ENCODE measurements around the gene PKDREJ.

The PKDREJ gene

GRCh38 chr22:46287873-46288751 is 25.0 kb upstream of the PKDREJ start:
- CTCF ChIA-PET, result no interaction called here
- no peak for TF ChIP-seq PKNOX1 (IDR thresholded peaks at IDR 0.05)
- TF ChIP-seq ARNT (IDR thresholded peaks at IDR 0.05), result no peak
- TF ChIP-seq NFRKB (IDR thresholded peaks at IDR 0.05), result no peak
- TF ChIP-seq FOXK2 (IDR thresholded peaks at IDR 0.05), result no peak
- TF ChIP-seq SP1 (IDR thresholded peaks at IDR 0.05), result no peak
- no peak for TF ChIP-seq CTBP1 (IDR thresholded peaks at IDR 0.05; ENCODE audit: borderline replicate concordance)
- TF ChIP-seq L3MBTL2 (conservative IDR thresholded peaks at IDR 0.05), result no peak
- TF ChIP-seq ZNF384 (IDR thresholded peaks at IDR 0.05), result no peak
- no peak for TF ChIP-seq TARDBP (IDR thresholded peaks at IDR 0.05)
- no peak for TF ChIP-seq LEF1 (IDR thresholded peaks at IDR 0.05; ENCODE audit: borderline replicate concordance)
- DNase-seq (ENCODE audit: extremely low spot score), result no peak
- POLR2A ChIA-PET, result no interaction called here

GRCh38 chr22:46286941-46287872 is 24.1 kb upstream of the PKDREJ start:
- TF ChIP-seq TARDBP (IDR thresholded peaks at IDR 0.05) (no peak), SP1 (IDR thresholded peaks at IDR 0.05) (no peak), ZNF384 (IDR thresholded peaks at IDR 0.05) (no peak), HDGF (IDR thresholded peaks at IDR 0.05; ENCODE audit: borderline replicate concordance) (no peak), FOXA1 (IDR thresholded peaks at IDR 0.05) (no peak), FOXK2 (IDR thresholded peaks at IDR 0.05) (no peak), NFRKB (IDR thresholded peaks at IDR 0.05) (no peak), CTBP1 (IDR thresholded peaks at IDR 0.05; ENCODE audit: borderline replicate concordance) (no peak), ARNT (IDR thresholded peaks at IDR 0.05) (no peak), PKNOX1 (IDR thresholded peaks at IDR 0.05) (no peak), FOXM1 (IDR thresholded peaks at IDR 0.05; ENCODE audit: borderline replicate concordance) (no peak), BHLHE40 (IDR thresholded peaks at IDR 0.05; ENCODE audit: borderline replicate concordance) (no peak)
- ChIA-PET POLR2A (interaction anchor here (1.5 to 1.8 kb wide), 3 partner anchors 9 to 49 kb away, joined by 3 to 7 read pairs (median 6); partner anchors contain the start of genes GTSE1, TRMU and TTC38), CTCF (no interaction called here)
- no peak for DNase-seq (ENCODE audit: extremely low spot score)

- ChIA-PET CTCF (no interaction called here), POLR2A (interaction anchor here (1.5 to 1.8 kb wide), 3 partner anchors 10 to 50 kb away, joined by 3 to 7 read pairs (median 6); partner anchors contain the start of genes GTSE1, TRMU and TTC38)
- no peak for DNase-seq (ENCODE audit: extremely low spot score)
- TF ChIP-seq FOXM1 (IDR thresholded peaks at IDR 0.05; ENCODE audit: borderline replicate concordance), result no peak
- TF ChIP-seq FOXK2 (IDR thresholded peaks at IDR 0.05), result no peak
- TF ChIP-seq BHLHE40 (IDR thresholded peaks at IDR 0.05; ENCODE audit: borderline replicate concordance), result no peak
- no peak for TF ChIP-seq ZNF384 (IDR thresholded peaks at IDR 0.05)
- TF ChIP-seq SP1 (IDR thresholded peaks at IDR 0.05), result no peak
- no peak for TF ChIP-seq NFRKB (IDR thresholded peaks at IDR 0.05)
- TF ChIP-seq ARNT (IDR thresholded peaks at IDR 0.05), result no peak
- no peak for TF ChIP-seq SUZ12 (IDR thresholded peaks at IDR 0.05)
- no peak for TF ChIP-seq HDGF (IDR thresholded peaks at IDR 0.05; ENCODE audit: borderline replicate concordance)
- TF ChIP-seq FOXA1 (IDR thresholded peaks at IDR 0.05), result no peak
- no peak for TF ChIP-seq L3MBTL2 (conservative IDR thresholded peaks at IDR 0.05)
- TF ChIP-seq PKNOX1 (IDR thresholded peaks at IDR 0.05), result no peak
- no peak for TF ChIP-seq TARDBP (IDR thresholded peaks at IDR 0.05)
- no peak for TF ChIP-seq CTBP1 (IDR thresholded peaks at IDR 0.05; ENCODE audit: borderline replicate concordance)
- TF ChIP-seq LEF1 (IDR thresholded peaks at IDR 0.05; ENCODE audit: borderline replicate concordance), result no peak
- no peak for TF ChIP-seq ELF4 (IDR thresholded peaks at IDR 0.05)
Measured at GRCh38 chr22:46286006-46286405, 22.9 kb upstream of the PKDREJ start.

GRCh38 chr22:46281866-46282678 is 18.9 kb upstream of the PKDREJ start:
- POLR2A ChIA-PET, result interaction anchor here (1.1 to 7.2 kb wide), 2 partner anchors 15 to 32 kb away, joined by 3 to 28 read pairs; partner anchors contain the start of genes CDPF1 and TTC38
- TF ChIP-seq NFRKB (IDR thresholded peaks at IDR 0.05) (no peak), LEF1 (IDR thresholded peaks at IDR 0.05; ENCODE audit: borderline replicate concordance) (no peak), ELF4 (IDR thresholded peaks at IDR 0.05) (no peak), BHLHE40 (IDR thresholded peaks at IDR 0.05; ENCODE audit: borderline replicate concordance) (no peak), FOXM1 (IDR thresholded peaks at IDR 0.05; ENCODE audit: borderline replicate concordance) (no peak), SUZ12 (IDR thresholded peaks at IDR 0.05) (no peak), ZNF384 (IDR thresholded peaks at IDR 0.05) (no peak), TARDBP (IDR thresholded peaks at IDR 0.05) (no peak), FOXA1 (IDR thresholded peaks at IDR 0.05) (no peak), PKNOX1 (IDR thresholded peaks at IDR 0.05) (no peak), CTBP1 (IDR thresholded peaks at IDR 0.05; ENCODE audit: borderline replicate concordance) (no peak)
- no peak for DNase-seq (ENCODE audit: extremely low spot score)
- CTCF ChIA-PET, result no interaction called here

Data from HEK293T (cell line).